T-helper 2 cell treated with Interferon-gamma antibody and Interleukin-4, amounts not matched to agents 5 μg/mL and 100 μg/mL, for 36 hours (primary cell): ENCODE data around the gene DHRS4.
"Not testable (repeated sequence)": the region's sequence is repeated elsewhere in the genome, so short reads cannot be mapped to it uniquely, and the experiment has no call there.

Experiments
- DNase-seq: peaks from one replicate; pipeline ENCODE4 v3.0.0; 2021; ENCODE audit warnings: low spot score
- H3K27ac Mint-ChIP-seq: one replicate; pipeline ENCODE4 v1.8.0; 2021; ENCODE audit warnings: mild to moderate bottlenecking, mixed read lengths
- H3K27me3 Mint-ChIP-seq: one replicate; pipeline ENCODE4 v1.8.0; 2021; ENCODE audit warnings: low read depth, mixed read lengths
- H3K36me3 Mint-ChIP-seq: one replicate; pipeline ENCODE4 v1.8.0; 2021; ENCODE audit warnings: low read depth, mixed read lengths
- H3K4me1 Mint-ChIP-seq: one replicate; pipeline ENCODE4 v1.8.0; 2021; ENCODE audit warnings: low read depth, mixed read lengths
- H3K4me3 Mint-ChIP-seq: one replicate; pipeline ENCODE4 v1.8.0; 2022; ENCODE audit warnings: mild to moderate bottlenecking, moderate library complexity, mixed read lengths
- H3K9me3 Mint-ChIP-seq: one replicate; pipeline ENCODE4 v1.8.0; 2021; ENCODE audit warnings: mixed read lengths

Gene DHRS4

GRCh38 chr14:23951590-23952201 lies 1.9 kb upstream of the DHRS4 start:
- H3K9me3 Mint-ChIP-seq, result peaks cover 8% of the 10 kb centered on the region
- peaks cover 12% of the 10 kb centered on the region for H3K36me3 Mint-ChIP-seq
- H3K4me1 Mint-ChIP-seq, result peaks cover 21% of the 10 kb centered on the region
- H3K4me3 Mint-ChIP-seq, result peak overlapping the region; percentile 12
- H3K27ac Mint-ChIP-seq, result no peak overlapping the region
- peaks cover under 1% of the 10 kb centered on the region for H3K27me3 Mint-ChIP-seq
- no peak for DNase-seq

- not testable (repeated sequence) for H3K9me3 Mint-ChIP-seq, DNase-seq, H3K27me3 Mint-ChIP-seq
- Mint-ChIP-seq H3K36me3 (peaks cover 12% of the 10 kb centered on the region), H3K27ac (peak overlapping the region; percentile 81), H3K4me1 (peaks cover 21% of the 10 kb centered on the region), H3K4me3 (peak overlapping the region; percentile 89)
These were observed 480 bp upstream of the DHRS4 start for GRCh38 chr14:23953116-23953463.

DNA sequence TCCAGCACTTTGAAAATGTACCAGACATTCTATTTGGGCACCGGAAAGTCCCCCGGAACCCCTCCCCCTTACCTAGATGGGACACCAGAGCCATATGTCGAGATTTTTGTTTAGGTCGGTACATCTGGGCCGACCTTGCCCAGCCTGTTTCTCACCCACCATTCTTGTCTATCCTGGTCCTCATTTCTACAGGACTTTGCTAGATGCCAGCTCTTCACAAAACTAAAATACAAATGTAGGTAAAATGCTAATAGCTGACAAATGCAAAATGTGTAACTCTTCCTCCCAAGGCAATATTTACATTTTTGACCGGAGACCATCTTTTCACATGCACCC lies 677 bp downstream of the DHRS4 start:
- H3K27ac Mint-ChIP-seq, result peak overlapping the region; percentile 81
- not testable (repeated sequence) for H3K36me3 Mint-ChIP-seq, H3K9me3 Mint-ChIP-seq, H3K27me3 Mint-ChIP-seq, DNase-seq
- H3K4me1 Mint-ChIP-seq, result peaks cover 17% of the 10 kb centered on the region
- H3K4me3 Mint-ChIP-seq, result peak overlapping the region; percentile 89

DNA sequence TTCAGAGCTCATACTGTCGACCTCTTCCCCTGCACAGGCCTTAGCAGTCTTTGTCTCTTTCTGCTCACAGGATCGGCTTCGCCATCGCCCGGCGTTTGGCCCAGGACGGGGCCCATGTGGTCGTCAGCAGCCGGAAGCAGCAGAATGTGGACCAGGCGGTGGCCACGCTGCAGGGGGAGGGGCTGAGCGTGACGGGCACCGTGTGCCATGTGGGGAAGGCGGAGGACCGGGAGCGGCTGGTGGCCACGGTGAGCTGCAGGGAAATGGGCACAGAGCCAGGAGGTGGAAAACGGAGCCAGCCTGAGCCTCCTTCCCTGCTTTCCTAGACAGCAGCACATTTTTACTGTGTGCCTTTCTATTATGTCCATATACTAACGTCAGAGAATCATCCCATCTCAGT lies 1.4 kb downstream of the DHRS4 start:
- not testable (repeated sequence) for H3K36me3 Mint-ChIP-seq, H3K4me3 Mint-ChIP-seq, H3K27me3 Mint-ChIP-seq, H3K27ac Mint-ChIP-seq, DNase-seq, H3K9me3 Mint-ChIP-seq
- peaks cover 17% of the 10 kb centered on the region for H3K4me1 Mint-ChIP-seq

- not testable (repeated sequence) for DNase-seq, H3K27ac Mint-ChIP-seq, H3K4me3 Mint-ChIP-seq, H3K27me3 Mint-ChIP-seq, H3K9me3 Mint-ChIP-seq, H3K36me3 Mint-ChIP-seq
- peaks cover 17% of the 10 kb centered on the region for H3K4me1 Mint-ChIP-seq
These were observed 2.2 kb downstream of the DHRS4 start for GRCh38 chr14:23955811-23956210.

GRCh38 chr14:23957913-23958569 lies 4.5 kb downstream of the DHRS4 start:
- H3K36me3 Mint-ChIP-seq, result not testable (repeated sequence)
- H3K4me1 Mint-ChIP-seq, result peaks cover 10% of the 10 kb centered on the region

GRCh38 chr14:23960899-23961298 lies 7.3 kb downstream of the DHRS4 start:
- not testable (repeated sequence) for DNase-seq, H3K27ac Mint-ChIP-seq, H3K9me3 Mint-ChIP-seq, H3K36me3 Mint-ChIP-seq, H3K4me1 Mint-ChIP-seq, H3K27me3 Mint-ChIP-seq, H3K4me3 Mint-ChIP-seq

More at GRCh38 chr14:23957913-23958569, 4.5 kb downstream of the DHRS4 start:
- not testable (repeated sequence) for H3K9me3 Mint-ChIP-seq, H3K27me3 Mint-ChIP-seq, H3K4me3 Mint-ChIP-seq, DNase-seq, H3K27ac Mint-ChIP-seq

GRCh38 chr14:23961704-23962103 lies 8.1 kb downstream of the DHRS4 start:
- DNase-seq, H3K4me3 Mint-ChIP-seq, H3K4me1 Mint-ChIP-seq, H3K9me3 Mint-ChIP-seq, H3K36me3 Mint-ChIP-seq, H3K27me3 Mint-ChIP-seq, H3K27ac Mint-ChIP-seq: not testable (repeated sequence)

DNA sequence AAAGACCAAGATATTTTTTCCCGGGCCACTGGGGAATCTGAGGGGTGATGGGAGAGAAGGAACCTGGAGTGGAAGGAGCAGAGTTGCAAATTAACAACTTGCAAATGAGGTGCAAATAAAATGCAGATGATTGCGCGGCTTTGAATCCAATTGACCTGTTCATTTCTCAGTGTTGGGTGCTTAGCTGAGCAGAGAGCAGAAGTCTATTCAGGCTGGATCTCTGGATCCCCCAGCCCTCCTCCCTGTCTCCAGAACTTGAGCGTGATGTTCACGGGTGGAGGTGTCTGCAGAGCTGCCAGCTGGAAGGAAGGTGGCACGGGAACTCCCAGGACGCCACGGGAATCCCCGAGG lies 15.5 kb downstream of the DHRS4 start:
- not testable (repeated sequence) for H3K4me3 Mint-ChIP-seq, H3K4me1 Mint-ChIP-seq, H3K36me3 Mint-ChIP-seq, H3K9me3 Mint-ChIP-seq, DNase-seq, H3K27ac Mint-ChIP-seq, H3K27me3 Mint-ChIP-seq

GRCh38 chr14:23969481-23970282 lies 16.1 kb downstream of the DHRS4 start:
- not testable (repeated sequence) for H3K27ac Mint-ChIP-seq, H3K9me3 Mint-ChIP-seq, H3K27me3 Mint-ChIP-seq, H3K4me3 Mint-ChIP-seq, H3K4me1 Mint-ChIP-seq
- DNase-seq, result peak; percentile 66
- H3K36me3 Mint-ChIP-seq, result peaks cover 10% of the 10 kb centered on the region

DNA sequence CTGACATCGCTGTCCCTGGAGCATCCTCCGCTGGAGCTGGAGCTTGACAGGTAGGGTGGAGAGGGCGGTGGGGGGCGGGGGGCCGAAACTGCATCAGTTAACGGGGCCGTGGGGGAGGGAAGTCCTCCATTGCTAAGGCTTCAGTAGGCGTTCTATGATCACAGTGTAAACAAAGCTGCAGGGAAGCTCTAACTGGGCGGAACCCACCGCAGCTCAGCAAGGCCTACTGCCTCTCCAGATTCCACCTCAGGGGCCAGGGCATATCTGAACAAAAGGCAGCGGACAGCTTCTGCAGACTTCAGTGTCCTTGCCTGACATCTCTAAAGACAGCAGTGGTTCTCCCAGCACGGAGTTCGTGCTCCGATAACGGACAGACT lies 16.7 kb downstream of the DHRS4 start:
- not testable (repeated sequence) for H3K4me1 Mint-ChIP-seq

GRCh38 chr14:23973178-23973577 lies 19.6 kb downstream of the DHRS4 start:
- H3K27ac Mint-ChIP-seq, H3K27me3 Mint-ChIP-seq, H3K4me3 Mint-ChIP-seq, H3K9me3 Mint-ChIP-seq, DNase-seq: not testable (repeated sequence)
- Mint-ChIP-seq H3K4me1 (peaks cover 13% of the 10 kb centered on the region), H3K36me3 (peaks cover 22% of the 10 kb centered on the region)

More for the DNA sequence above, 16.7 kb downstream of the DHRS4 start:
- H3K27me3 Mint-ChIP-seq, H3K27ac Mint-ChIP-seq, H3K9me3 Mint-ChIP-seq, H3K4me3 Mint-ChIP-seq, DNase-seq: not testable (repeated sequence)
- peaks cover 16% of the 10 kb centered on the region for H3K36me3 Mint-ChIP-seq

- not testable (repeated sequence) for H3K4me3 Mint-ChIP-seq, DNase-seq, H3K27me3 Mint-ChIP-seq, H3K9me3 Mint-ChIP-seq, H3K27ac Mint-ChIP-seq
- H3K4me1 Mint-ChIP-seq, result peaks cover 13% of the 10 kb centered on the region
- peaks cover 22% of the 10 kb centered on the region for H3K36me3 Mint-ChIP-seq
These were observed 20.5 kb downstream of the DHRS4 start for GRCh38 chr14:23974041-23974440.

- DNase-seq, H3K4me3 Mint-ChIP-seq, H3K27ac Mint-ChIP-seq, H3K27me3 Mint-ChIP-seq, H3K9me3 Mint-ChIP-seq: not testable (repeated sequence)
- H3K36me3 Mint-ChIP-seq, result peaks cover 23% of the 10 kb centered on the region
- H3K4me1 Mint-ChIP-seq, result peaks cover 11% of the 10 kb centered on the region
These were observed 23.6 kb downstream of the DHRS4 start for GRCh38 chr14:23977208-23977607.
